ENCODE data around the gene OFD1.

The OFD1 gene

DNA sequence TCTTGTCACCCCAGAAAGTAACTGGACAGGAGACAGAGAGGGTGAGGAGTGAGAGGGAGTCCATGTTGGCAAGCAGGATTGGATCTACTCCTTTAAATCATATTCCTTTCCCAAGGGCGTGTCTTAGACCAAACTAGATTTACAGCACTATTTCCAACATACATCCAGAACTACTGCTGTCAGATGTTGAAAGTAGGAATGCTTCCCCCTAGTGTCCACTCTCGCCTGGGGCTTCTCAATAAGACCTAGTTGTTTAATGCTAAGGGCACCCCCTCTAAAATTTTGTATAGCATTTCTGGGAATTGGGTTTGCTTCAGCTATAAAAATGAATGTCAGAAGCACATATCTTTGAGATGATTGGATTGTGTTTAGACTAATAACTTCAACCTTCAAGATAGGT, 13.3 kb downstream of the OFD1 start:
- no peak overlapping the region for H3K4me3 ChIP-seq (ENCODE audit: low read length)
- DNase-seq (ENCODE audit: low read depth) = peak; percentile 67
- TF ChIP-seq, protein P1, sequence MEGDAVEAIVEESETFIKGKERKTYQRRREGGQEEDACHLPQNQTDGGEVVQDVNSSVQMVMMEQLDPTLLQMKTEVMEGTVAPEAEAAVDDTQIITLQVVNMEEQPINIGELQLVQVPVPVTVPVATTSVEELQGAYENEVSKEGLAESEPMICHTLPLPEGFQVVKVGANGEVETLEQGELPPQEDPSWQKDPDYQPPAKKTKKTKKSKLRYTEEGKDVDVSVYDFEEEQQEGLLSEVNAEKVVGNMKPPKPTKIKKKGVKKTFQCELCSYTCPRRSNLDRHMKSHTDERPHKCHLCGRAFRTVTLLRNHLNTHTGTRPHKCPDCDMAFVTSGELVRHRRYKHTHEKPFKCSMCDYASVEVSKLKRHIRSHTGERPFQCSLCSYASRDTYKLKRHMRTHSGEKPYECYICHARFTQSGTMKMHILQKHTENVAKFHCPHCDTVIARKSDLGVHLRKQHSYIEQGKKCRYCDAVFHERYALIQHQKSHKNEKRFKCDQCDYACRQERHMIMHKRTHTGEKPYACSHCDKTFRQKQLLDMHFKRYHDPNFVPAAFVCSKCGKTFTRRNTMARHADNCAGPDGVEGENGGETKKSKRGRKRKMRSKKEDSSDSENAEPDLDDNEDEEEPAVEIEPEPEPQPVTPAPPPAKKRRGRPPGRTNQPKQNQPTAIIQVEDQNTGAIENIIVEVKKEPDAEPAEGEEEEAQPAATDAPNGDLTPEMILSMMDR (conservative IDR thresholded peaks at IDR 0.05; ENCODE audit: low read length) = peak; percentile 68

DNA sequence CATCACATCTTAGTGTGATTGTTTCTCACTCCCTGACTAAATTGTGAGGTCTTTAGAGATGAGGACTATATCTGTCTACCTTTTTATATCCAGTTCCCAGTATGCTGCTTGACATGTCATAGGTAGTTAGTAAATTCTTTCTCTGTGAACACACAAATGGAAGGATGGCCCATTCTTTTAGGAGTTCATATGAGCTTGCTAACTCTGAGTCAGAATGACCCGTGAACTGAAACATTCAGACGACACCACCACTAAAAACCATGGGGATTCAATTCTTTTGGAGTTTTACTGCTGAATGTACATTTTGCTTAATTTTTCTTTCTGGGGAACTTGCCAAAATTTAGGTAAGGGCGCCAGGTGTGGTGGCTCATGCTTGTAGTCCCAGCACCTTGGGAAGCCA, 13.9 kb downstream of the OFD1 start:
- no peak for DNase-seq (ENCODE audit: low read depth)
- TF ChIP-seq, protein P1 (conservative IDR thresholded peaks at IDR 0.05; ENCODE audit: low read length) = no peak
- H3K4me3 ChIP-seq (ENCODE audit: low read length) = no peak overlapping the region

DNA sequence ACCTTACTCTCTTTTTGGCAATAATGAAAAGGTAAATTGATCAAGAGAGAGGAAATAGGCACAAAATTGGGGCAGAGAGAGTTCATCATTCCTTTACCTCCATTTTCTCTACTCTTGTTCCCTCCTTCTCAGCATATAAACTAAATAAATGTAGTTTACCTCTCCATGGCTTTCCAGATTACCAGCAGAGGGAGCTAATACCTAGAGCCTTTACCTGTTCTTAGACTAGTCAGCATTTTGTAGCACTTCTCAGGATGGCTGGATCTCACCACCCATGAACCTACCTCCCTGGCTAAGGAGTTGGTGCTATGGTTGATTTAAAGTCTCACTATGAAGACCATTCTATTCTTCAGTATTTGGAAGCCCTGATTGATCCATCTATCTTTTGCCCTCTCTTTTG, 15.7 kb downstream of the OFD1 start:
- H3K4me3 ChIP-seq (ENCODE audit: low read length) = no peak overlapping the region
- peak; percentile 20 for DNase-seq (ENCODE audit: low read depth)
- TF ChIP-seq, protein P1 (conservative IDR thresholded peaks at IDR 0.05; ENCODE audit: low read length) = peak; percentile 48

DNA sequence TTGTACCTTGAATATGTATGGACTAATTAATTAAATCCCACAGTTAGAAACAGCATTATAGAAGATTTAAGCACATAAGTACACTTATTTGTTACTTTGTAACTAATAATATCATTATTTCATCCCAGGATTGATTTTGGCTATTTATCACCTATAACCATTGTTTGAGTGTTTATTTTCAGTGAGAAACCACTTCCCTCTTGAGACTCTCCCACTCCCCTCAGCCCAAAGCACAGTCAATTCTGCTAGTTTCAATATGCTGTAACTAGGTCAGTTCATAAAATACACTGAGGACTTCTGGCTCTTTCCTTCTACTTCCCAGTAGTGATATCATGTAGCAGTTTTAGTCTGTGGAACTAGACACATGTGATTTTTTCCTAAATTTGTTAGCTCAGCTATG, 16.3 kb downstream of the OFD1 start:
- no peak for DNase-seq (ENCODE audit: low read depth)
- H3K4me3 ChIP-seq (ENCODE audit: low read length) = no peak overlapping the region
- TF ChIP-seq, protein P1 (conservative IDR thresholded peaks at IDR 0.05; ENCODE audit: low read length) = no peak

DNA sequence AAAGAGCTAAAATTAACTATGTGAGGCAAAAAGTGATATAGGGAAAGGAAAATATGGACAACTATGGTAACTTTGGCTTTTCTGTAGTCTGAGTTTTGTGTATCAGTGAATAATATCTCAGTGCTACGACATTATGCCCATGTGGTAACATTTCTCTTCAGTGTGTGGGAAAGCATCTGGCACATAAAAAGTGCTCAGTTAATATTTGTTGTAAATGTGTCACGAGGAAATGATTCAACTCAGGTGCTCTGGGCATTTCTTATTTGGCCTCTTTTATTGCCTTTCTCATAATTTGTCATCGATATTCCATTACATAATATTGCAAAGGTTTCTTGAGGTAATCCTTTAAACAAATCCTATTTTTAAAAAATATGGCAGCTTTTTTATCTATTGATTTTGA, 17.6 kb downstream of the OFD1 start:
- no peak for DNase-seq (ENCODE audit: low read depth)
- TF ChIP-seq, protein P1 (conservative IDR thresholded peaks at IDR 0.05; ENCODE audit: low read length) = no peak
- H3K4me3 ChIP-seq (ENCODE audit: low read length) = no peak overlapping the region

DNA sequence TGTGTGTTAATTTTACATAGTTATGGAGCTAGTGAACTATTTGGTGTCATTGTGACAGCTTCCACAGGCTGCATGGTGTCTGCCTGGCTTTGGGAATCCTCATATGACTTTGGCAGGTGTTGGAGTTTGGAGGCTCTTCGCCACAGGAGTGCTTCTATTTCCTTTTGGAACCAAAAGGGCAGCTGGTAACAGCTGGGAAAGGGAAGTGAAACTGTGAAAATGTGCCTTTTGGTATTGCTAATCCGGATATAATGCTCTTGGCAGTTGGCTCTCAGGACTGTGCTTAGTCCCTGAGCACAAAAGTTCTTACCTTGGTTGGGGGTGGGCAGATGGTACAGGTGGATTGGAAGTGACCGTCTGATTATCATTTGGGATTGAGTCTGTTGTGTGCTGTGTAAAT, 18.1 kb downstream of the OFD1 start:
- TF ChIP-seq, protein P1 (conservative IDR thresholded peaks at IDR 0.05; ENCODE audit: low read length) = no peak

DNA sequence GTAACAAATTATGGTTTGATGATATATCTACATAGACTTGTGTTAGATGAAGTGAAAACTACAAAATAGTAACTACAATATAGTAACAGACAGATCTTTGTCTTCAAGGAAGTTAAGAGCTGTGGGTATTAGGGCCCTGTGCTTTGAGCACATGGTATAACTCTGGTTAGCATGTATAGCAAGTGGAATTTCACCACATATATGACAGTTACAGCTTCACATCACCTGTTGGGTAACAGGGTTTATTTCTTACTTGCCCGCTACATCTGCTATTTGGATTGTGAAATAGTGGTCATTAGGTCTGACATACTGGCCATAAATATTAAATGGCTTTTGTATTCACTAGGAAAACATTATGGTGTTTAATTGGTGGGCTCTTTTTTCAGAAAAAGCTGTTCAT, 20.2 kb downstream of the OFD1 start:
- TF ChIP-seq, protein P1 (conservative IDR thresholded peaks at IDR 0.05; ENCODE audit: low read length) = no peak
- no peak for DNase-seq (ENCODE audit: low read depth)
- no peak overlapping the region for H3K4me3 ChIP-seq (ENCODE audit: low read length)

More for the DNA sequence above, 18.1 kb downstream of the OFD1 start:
- H3K4me3 ChIP-seq (ENCODE audit: low read length) = no peak overlapping the region
- no peak for DNase-seq (ENCODE audit: low read depth)
